Astrocyte (in vitro differentiated cells and primary cell): ENCODE data around the gene KIF7. TPM values are rescaled to one million over a fixed set of nuclear protein-coding genes. Genes with fewer than 3 reads are reported as not detected.

ENCODE experiments used
- DNase-seq: peaks from one replicate; pipeline ENCODE4 v3.0.0-alpha.2; 2010; ENCODE audit warnings: low read depth
- FAIRE-seq: peaks from 2 replicates; lab custom pipeline; 2011; peaks lifted over from hg19 to GRCh38; lab: Jason Lieb, UNC
- H2AFZ ChIP-seq: 2 replicates; pipeline ENCODE4 v1.6.0; 2012; ENCODE audit warnings: low read depth, low read length, inconsistent platforms
- H3K27ac ChIP-seq: 2 replicates; pipeline ENCODE4 v1.5.1; 2011; ENCODE audit warnings: low read depth, low read length, inconsistent platforms
- H3K27me3 ChIP-seq: 2 replicates; pipeline ENCODE4 v1.6.0; 2011; ENCODE audit warnings: low read length, inconsistent platforms; ENCODE audit not compliant: insufficient read depth
- H3K36me3 ChIP-seq: 2 replicates; pipeline ENCODE4 v1.5.1; 2011; ENCODE audit warnings: low read length, inconsistent platforms; ENCODE audit not compliant: insufficient read depth
- H3K4me1 ChIP-seq: 2 replicates; pipeline ENCODE4 v1.5.1; 2011; ENCODE audit warnings: low read length, inconsistent platforms; ENCODE audit not compliant: insufficient read depth
- H3K4me2 ChIP-seq: 2 replicates; pipeline ENCODE4 v1.6.0; 2012; ENCODE audit warnings: low read length, inconsistent platforms
- H3K4me3 ChIP-seq: 2 replicates; pipeline ENCODE4 v1.5.1; 2011; ENCODE audit warnings: low read depth, mild to moderate bottlenecking, low read length, inconsistent platforms; ENCODE audit not compliant: insufficient read depth
- H3K79me2 ChIP-seq: 2 replicates; pipeline ENCODE4 v1.6.0; 2012; ENCODE audit warnings: mild to moderate bottlenecking, low read length, inconsistent platforms; ENCODE audit not compliant: insufficient read depth
- H3K9ac ChIP-seq: 2 replicates; pipeline ENCODE4 v1.6.0; 2012; ENCODE audit warnings: mild to moderate bottlenecking, low read length, inconsistent platforms
- H3K9me3 ChIP-seq: 2 replicates; pipeline ENCODE4 v1.5.1; 2012; ENCODE audit warnings: low read depth, mild to moderate bottlenecking, low read length, inconsistent platforms; ENCODE audit not compliant: insufficient read depth
- H4K20me1 ChIP-seq: 2 replicates; pipeline ENCODE4 v1.6.0; 2012; ENCODE audit warnings: low read length, inconsistent platforms; ENCODE audit not compliant: insufficient read depth
- H3K27ac Mint-ChIP-seq: one replicate; pipeline ENCODE4 v1.8.0; 2021; ENCODE audit warnings: mild to moderate bottlenecking, mixed read lengths; ENCODE audit not compliant: unreplicated experiment
- H3K27me3 Mint-ChIP-seq: one replicate; pipeline ENCODE4 v1.8.0; 2021; ENCODE audit warnings: low read depth, mixed read lengths; ENCODE audit not compliant: unreplicated experiment
- H3K36me3 Mint-ChIP-seq: one replicate; pipeline ENCODE4 v1.8.0; 2021; ENCODE audit warnings: low read depth, mixed read lengths; ENCODE audit not compliant: unreplicated experiment
- H3K4me1 Mint-ChIP-seq: one replicate; pipeline ENCODE4 v1.8.0; 2021; ENCODE audit warnings: low read depth, mixed read lengths; ENCODE audit not compliant: unreplicated experiment
- H3K4me3 Mint-ChIP-seq: one replicate; pipeline ENCODE4 v1.8.0; 2021; ENCODE audit warnings: mild to moderate bottlenecking, moderate library complexity, mixed read lengths; ENCODE audit not compliant: unreplicated experiment
- H3K9me3 Mint-ChIP-seq: one replicate; pipeline ENCODE4 v1.8.0; 2021; ENCODE audit warnings: mild to moderate bottlenecking, mixed read lengths; ENCODE audit not compliant: unreplicated experiment
- CTCF ChIP-seq: IDR thresholded peaks from 2 replicates; pipeline ENCODE4 v1.5.1; 2011; ENCODE audit warnings: low read depth, mild to moderate bottlenecking, inconsistent platforms, low read length, moderate library complexity; ENCODE audit not compliant: insufficient read depth
- EZH2 ChIP-seq: IDR thresholded peaks from 2 replicates; pipeline ENCODE4 v1.6.1; 2012; ENCODE audit warnings: mild to moderate bottlenecking, low read length, inconsistent platforms; ENCODE audit not compliant: insufficient read depth
- total RNA-seq: library from RNA; stranded (reverse); gene quantifications from 2 replicates; pipeline ENCODE4 v1.2.1, GENCODE V29; 2021

Gene KIF7
- total RNA-seq, 1 donor from 2014 or later = 5.1 TPM

- Histone ChIP-seq H3K79me2 (no peaks in the 10 kb centered on the region), H3K27ac (no peak overlapping the region), H3K9ac (no peak overlapping the region), H3K36me3 (no peaks in the 10 kb centered on the region), H3K27me3 (peaks cover 3% of the 10 kb centered on the region), H3K4me2 (no peak overlapping the region), H3K9me3 (no peaks in the 10 kb centered on the region), H2AFZ (no peak overlapping the region), H3K4me1 (peaks cover under 1% of the 10 kb centered on the region), H4K20me1 (no peaks in the 10 kb centered on the region), H3K4me3 (no peak overlapping the region)
- peaks cover 28% of the 10 kb centered on the region for H3K27me3 Mint-ChIP-seq
- no peak for DNase-seq
- no peak overlapping the region for H3K4me3 Mint-ChIP-seq
- TF ChIP-seq EZH2 = no peak
- no peak for TF ChIP-seq CTCF
- H3K9me3 Mint-ChIP-seq = peaks cover 7% of the 10 kb centered on the region
- no peak for FAIRE-seq
- peaks cover 1% of the 10 kb centered on the region for H3K36me3 Mint-ChIP-seq
- H3K27ac Mint-ChIP-seq = no peak overlapping the region
- H3K4me1 Mint-ChIP-seq = peaks cover 7% of the 10 kb centered on the region
These were observed 15.8 kb upstream of the KIF7 start for GRCh38 chr15:89670971-89671560.

GRCh38 chr15:89669941-89670340 is 14.7 kb upstream of the KIF7 start:
- H3K79me2 ChIP-seq = no peaks in the 10 kb centered on the region
- H3K9ac ChIP-seq = no peak overlapping the region
- no peak overlapping the region for H3K4me2 ChIP-seq
- H3K4me1 ChIP-seq = peaks cover 5% of the 10 kb centered on the region
- Mint-ChIP-seq H3K4me3 (no peak overlapping the region), H3K27ac (no peak overlapping the region), H3K36me3 (peaks cover 1% of the 10 kb centered on the region), H3K9me3 (peaks cover 7% of the 10 kb centered on the region), H3K4me1 (peaks cover 7% of the 10 kb centered on the region), H3K27me3 (peaks cover 26% of the 10 kb centered on the region)
- H2AFZ ChIP-seq = no peak overlapping the region
- no peaks in the 10 kb centered on the region for H3K36me3 ChIP-seq
- no peak overlapping the region for H3K27ac ChIP-seq
- TF ChIP-seq EZH2 (no peak), CTCF (no peak)
- no peak overlapping the region for H3K4me3 ChIP-seq
- no peak for DNase-seq
- H3K27me3 ChIP-seq = peaks cover 3% of the 10 kb centered on the region
- no peaks in the 10 kb centered on the region for H4K20me1 ChIP-seq
- H3K9me3 ChIP-seq = no peaks in the 10 kb centered on the region
- no peak for FAIRE-seq

GRCh38 chr15:89669309-89669865 is 14.1 kb upstream of the KIF7 start:
- Histone ChIP-seq H3K27me3 (peaks cover 3% of the 10 kb centered on the region), H4K20me1 (no peaks in the 10 kb centered on the region), H3K36me3 (no peaks in the 10 kb centered on the region), H2AFZ (no peak overlapping the region), H3K4me1 (peaks cover 7% of the 10 kb centered on the region), H3K4me2 (no peak overlapping the region), H3K9me3 (no peaks in the 10 kb centered on the region), H3K79me2 (no peaks in the 10 kb centered on the region), H3K9ac (no peak overlapping the region), H3K4me3 (no peak overlapping the region), H3K27ac (no peak overlapping the region)
- Mint-ChIP-seq H3K9me3 (peaks cover 7% of the 10 kb centered on the region), H3K27me3 (peaks cover 24% of the 10 kb centered on the region), H3K4me3 (no peak overlapping the region), H3K4me1 (peaks cover 7% of the 10 kb centered on the region), H3K36me3 (peaks cover 1% of the 10 kb centered on the region), H3K27ac (no peak overlapping the region)
- TF ChIP-seq CTCF (no peak), EZH2 (no peak)
- DNase-seq (no peak), FAIRE-seq (no peak)
